IPS-NIHi11 (cell line): ENCODE data around the gene ST7.

ENCODE experiments used
- DNase-seq: peaks from one replicate; pipeline ENCODE4 v3.0.0; 2012; ENCODE audit warnings: mixed read lengths, low spot score

ST7 gene

DNA sequence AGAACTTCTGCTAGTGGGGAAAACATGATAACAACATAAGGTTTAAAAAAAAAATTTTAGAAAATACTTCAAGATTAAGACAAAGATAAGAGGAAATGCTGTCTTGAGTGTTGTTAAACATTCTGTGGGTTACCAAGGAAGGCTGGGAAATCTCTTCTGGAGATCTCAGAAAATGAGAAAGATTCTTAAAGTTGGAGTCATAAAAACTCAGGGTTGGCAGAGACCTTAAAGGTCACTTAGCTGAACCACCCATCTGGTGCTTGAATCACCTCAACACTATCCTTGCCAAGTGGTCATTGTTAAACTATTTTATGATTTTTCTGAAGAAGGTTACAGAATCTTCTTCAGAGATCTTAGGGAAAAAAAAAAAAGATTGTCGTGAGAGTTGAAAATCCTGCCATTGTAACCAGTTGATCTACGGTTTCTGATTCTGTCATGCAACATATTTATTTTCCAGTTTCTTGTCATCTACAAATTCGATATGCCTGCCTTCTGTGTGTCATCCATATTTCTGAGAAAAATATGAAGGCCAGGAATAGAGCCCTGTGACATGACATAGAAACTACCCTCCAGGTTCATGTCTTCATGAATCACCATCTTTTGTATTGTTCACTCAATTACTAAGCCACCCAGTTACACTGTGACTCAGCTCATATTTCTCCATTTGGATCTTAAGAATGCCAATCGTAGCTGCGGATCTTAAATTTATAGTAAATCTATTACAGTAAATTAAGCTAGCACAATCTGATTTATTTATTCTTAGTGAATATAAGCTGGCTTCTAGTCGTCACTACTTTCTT lies 179.2 kb downstream of the ST7 start:
- DNase-seq = no peak

GRCh38 chr7:117133125-117133524 lies 179.8 kb downstream of the ST7 start:
- DNase-seq = no peak

GRCh38 chr7:117134411-117134810 lies 181.1 kb downstream of the ST7 start:
- no peak for DNase-seq

GRCh38 chr7:117134889-117135552 lies 181.7 kb downstream of the ST7 start:
- no peak for DNase-seq

DNA sequence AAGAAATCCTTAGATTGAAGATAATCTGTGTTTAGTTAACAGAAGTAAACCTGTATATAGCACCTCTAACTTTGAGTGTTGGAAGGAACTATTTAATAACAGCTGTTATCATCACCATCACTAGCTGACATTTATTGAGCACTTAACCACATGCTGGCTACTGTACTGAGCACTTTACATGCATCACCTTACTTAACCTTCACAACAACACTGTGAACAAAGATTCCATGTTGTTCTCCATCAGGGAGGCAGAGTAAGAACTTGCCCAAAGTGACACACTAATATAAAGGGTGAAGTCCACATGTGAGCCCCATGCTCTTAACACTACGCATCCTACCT lies 182.2 kb downstream of the ST7 start:
- no peak for DNase-seq

GRCh38 chr7:117137868-117138267 lies 184.6 kb downstream of the ST7 start:
- DNase-seq = no peak

GRCh38 chr7:117138495-117138894 lies 185.2 kb downstream of the ST7 start:
- DNase-seq = no peak

DNA sequence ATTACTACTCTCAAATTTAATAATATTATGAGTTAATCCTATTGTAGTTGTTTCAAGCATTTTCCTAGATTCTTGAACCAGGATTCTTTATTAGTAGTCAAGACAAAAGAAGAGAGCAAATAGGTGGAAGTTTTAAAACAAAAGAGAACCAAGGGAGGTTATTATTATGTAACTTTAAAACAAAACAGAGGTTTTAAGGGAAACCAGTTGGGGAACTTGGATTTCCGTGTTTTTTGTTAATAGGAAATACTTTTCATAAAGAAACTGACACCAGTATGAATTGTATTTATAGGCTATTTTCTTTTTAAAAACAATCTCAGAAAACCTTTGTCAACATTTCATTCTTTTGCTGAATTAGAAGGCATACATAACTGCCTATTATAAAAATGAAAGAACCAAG lies 185.7 kb downstream of the ST7 start:
- no peak for DNase-seq

- DNase-seq = no peak
Observed at GRCh38 chr7:117139397-117139984, 186.2 kb downstream of the ST7 start.

- DNase-seq = no peak
Observed at GRCh38 chr7:117140921-117141320, 187.6 kb downstream of the ST7 start.

DNA sequence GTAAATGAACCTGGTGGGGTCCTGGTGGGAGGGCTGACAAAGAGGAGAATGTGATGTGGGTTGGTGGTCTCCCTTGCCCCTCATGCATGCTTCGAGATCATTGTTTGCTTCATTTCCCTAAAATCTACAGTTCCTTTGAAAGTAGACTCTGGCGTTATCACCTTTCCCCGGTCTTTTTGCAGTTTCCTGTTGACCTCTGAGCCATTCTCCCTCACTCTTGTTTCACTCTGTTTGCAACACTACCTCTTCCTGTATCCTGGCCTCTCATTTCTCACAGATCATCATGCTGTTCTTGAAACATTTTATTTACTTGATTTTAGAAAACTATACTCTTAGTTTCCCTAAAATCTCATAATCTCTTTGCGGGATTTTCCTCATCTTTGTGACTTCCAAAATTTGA lies 189.8 kb downstream of the ST7 start:
- DNase-seq = no peak

DNA sequence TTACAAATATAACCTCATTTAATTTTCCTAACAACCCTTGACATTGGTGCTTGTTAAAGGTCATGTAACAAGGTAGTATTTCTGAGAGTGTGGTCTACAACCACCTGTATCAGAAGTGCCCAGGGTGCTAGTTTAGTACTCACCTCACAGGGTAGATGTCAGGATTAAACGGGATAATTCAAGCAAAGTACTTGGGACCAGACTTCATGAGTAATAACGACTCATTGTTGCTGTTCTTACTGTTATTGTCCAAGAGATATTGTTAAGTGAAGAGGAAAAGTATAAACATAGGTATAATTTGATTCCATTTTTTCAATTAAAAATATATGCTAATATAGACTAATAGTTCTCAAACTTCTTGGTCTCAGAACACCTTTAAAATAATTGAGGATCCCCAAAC lies 190.3 kb downstream of the ST7 start:
- DNase-seq = no peak

GRCh38 chr7:117145333-117145732 lies 192.0 kb downstream of the ST7 start:
- DNase-seq = no peak

- DNase-seq = no peak
Observed at GRCh38 chr7:117146059-117146458, 192.8 kb downstream of the ST7 start.

DNA sequence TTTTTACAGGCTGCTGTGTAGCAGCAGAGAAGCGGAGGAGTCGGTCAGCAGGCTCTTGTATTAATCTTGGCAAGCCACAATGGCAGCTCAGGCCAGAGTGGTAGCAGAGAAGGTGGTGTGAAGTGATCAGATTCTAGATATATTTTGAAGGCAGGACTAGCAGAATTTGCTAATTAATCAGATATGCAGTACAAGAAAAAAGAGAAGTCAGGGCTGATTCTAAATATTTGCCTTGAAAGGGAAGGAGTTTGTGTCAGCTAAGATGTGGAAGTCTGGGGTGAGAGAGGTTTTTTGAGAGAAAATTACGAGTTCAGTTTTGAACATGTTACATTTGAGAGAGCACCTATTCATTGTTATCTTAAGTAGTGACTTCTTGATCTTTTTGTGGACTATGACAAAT lies 193.2 kb downstream of the ST7 start:
- no peak for DNase-seq

DNA sequence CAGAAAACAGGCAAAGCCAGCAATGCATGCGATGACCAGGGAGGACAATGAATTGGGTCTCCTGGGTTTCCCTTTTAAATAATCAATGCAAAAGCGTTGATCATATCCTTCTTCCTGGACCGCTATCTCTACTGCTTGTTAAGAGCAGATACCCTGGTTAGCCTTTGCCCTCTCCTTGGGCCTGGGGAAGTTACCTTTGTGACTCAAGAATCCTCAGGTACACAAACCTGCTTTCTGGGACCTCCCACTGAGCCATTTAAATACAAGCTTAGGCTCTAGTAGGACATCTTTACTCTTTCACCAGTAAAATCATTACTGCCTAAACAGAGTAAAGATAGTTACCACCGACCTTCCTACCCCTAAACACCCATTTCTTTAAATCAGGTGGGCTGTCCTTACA lies 195.7 kb downstream of the ST7 start:
- DNase-seq = peak; percentile 14

- DNase-seq = no peak
Observed at GRCh38 chr7:117149692-117150091, 196.4 kb downstream of the ST7 start.

DNA sequence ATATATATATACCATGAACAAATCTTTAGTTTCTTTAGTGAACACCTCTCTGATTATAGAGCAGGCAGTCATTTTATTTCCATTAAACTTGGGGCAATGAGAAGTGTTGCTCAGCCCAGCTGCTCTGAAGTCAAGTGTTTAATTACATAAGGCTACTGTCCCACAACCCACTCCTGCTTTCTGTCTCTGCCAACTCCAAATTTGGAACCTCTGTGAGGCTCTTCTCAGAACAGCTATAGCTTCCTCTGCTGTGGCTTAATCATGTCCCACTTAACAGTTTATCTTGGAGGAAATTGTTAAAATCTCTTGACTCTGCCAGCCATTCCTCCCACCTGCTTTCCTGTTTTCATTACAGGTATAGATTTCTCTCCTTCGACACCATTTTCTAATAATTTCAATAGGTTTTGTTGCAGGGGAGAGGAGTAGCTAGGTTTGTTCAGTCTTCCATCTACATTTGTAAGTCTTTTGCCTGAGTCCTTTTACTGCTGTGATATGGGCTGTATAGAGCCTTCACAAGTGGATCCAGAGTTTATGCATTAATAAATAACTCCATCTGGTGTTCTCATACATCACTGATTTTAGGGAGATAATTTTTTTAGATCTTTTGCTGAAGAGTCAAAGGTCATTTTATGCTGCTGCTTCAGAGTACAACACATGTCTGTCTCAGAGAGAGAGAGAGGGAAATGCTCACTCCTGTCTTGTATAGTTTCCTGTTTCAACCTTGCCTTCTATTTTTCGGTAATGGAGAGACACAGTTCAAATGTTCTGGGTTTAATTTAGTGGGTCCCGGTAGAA lies 199.1 kb downstream of the ST7 start:
- DNase-seq = no peak

DNA sequence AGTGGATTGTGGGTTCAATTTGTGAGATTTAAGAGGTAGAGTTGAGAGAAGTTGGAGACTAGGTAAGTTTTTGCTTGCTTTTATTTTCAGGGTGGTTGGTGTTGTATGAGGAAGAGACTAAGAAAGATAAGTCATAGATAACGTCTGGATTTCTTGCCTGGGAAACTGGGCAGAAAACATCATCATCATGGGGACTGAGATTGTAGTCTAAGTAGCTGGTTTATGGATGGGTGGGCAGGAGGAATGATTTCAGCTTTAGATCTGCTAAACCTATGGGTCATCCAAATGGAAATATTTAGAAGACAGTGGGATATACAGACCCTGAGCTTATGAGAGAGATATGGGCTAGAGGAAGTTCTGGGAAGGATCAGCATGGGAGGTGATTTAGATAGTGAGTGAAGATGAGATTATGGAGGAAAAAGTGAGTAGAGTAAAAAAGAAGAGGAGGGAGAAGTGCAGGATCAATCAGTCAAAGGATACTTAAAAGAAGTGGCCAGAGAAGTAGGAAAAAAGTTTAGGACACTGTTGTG lies 199.8 kb downstream of the ST7 start:
- no peak for DNase-seq

DNA sequence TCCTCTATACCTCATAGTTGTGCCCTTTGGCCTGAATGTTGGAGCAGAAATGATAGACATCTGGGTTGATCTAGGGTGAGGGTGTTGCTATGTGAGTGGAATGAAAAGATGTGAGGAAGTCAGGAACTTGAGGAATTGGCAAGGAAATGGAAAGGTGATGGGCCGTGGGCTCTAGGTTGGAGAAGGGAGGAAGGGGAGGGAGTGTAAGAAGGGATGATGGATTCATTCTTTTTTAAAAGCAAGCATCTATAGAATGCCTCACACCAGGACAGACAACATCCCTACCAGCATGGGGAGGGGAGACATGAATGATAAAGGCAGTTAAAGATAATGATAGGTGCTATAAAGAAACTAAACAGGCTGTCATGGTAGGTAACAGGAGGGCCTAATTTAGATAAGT lies 201.4 kb downstream of the ST7 start:
- DNase-seq = no peak

DNA sequence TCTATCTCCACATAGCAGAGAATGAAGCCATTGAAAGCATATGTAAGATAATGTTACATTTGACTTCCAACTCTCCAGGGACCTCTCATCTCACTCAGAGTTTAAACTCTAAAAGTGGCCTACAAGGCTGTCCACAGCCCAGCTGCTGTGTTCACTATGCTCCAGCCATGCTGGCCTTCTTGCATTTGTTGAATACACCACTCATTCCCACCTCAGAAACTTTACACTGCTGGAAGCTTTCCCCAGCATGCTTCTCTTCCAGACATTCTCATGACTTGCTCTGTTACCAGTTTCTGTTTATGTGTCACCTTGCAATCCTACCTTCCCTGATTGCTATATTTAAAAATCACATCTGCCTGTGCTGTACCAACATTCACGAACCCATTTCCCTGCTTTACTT lies 202.4 kb downstream of the ST7 start:
- no peak for DNase-seq
